GM18505 (cell line): ENCODE measurements around the gene RPL39L.
A peak's percentile ranks its signal among the peaks of the same experiment; 100 is the strongest.

ENCODE experiments used
- ATAC-seq: cut with Tn5 transposase; IDR thresholded peaks from one replicate; pipeline ENCODE4 v1.9.1; 2021; ENCODE audit not compliant: unreplicated experiment
- POLR2A ChIP-seq: IDR thresholded peaks from 4 replicates; pipeline ENCODE4 v1.6.1; 2011; ENCODE audit warnings: borderline replicate concordance; ENCODE audit not compliant: insufficient read depth, insufficient read length; ENCODE audit errors: extremely low read depth

Gene RPL39L

GRCh38 chr3:187076297-187076696 lies 63.0 kb downstream of the RPL39L start:
- no peak for TF ChIP-seq POLR2A
- no peak for ATAC-seq

- TF ChIP-seq POLR2A, result no peak
- no peak for ATAC-seq
Observed at GRCh38 chr3:187074846-187075245, 64.5 kb downstream of the RPL39L start.

- TF ChIP-seq POLR2A, result peak; percentile 38
- no peak for ATAC-seq
Observed at GRCh38 chr3:187073581-187074098, 65.7 kb downstream of the RPL39L start.

- no peak for ATAC-seq
- TF ChIP-seq POLR2A, result no peak
Observed at GRCh38 chr3:187072511-187072910, 66.8 kb downstream of the RPL39L start.

GRCh38 chr3:187072102-187072501 lies 67.2 kb downstream of the RPL39L start:
- no peak for TF ChIP-seq POLR2A
- no peak for ATAC-seq
